Posterior cingulate gyrus (tissue), 11 donors: ENCODE data around the gene FADS2.

Experiments used
- DNase-seq, 10 donors: peaks; one replicate each; pipeline versions ENCODE4 v3.0.0 to v3.0.0-alpha.2; 2020 to 2021; ENCODE audit warnings: mixed read lengths in 3 of 10
- intact Hi-C: fragments of 100-400 bp; cut with DNase I; formaldehyde crosslinking; loops from one replicate; pipeline ENCODE4 v1.15.1; 2023

FADS2 gene

DNA sequence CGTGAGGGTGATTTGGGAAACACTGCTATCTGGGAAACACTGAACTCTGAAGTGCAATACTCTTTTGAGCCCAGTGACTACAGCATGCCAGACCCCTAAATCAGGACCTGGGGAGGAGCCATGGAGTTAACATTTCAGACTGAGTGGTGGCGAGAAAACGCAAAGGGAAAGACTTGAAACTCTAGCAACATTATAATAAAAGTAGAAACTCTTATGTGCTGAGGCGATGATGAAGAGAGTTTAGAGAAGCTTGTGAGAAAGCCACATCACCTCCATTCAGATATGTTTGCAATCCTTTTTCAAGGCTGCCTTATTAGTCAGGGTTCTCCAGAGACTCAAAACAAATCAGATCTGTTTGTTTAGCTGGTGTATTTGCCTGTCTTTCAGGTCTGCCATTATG is 33.5 kb upstream of the FADS2 start:
- intact Hi-C loops, result loop anchor here (2.0 kb wide), 1 partner anchor 314 kb away; no protein-coding TSS in a partner anchor
- no peak for DNase-seq

DNA sequence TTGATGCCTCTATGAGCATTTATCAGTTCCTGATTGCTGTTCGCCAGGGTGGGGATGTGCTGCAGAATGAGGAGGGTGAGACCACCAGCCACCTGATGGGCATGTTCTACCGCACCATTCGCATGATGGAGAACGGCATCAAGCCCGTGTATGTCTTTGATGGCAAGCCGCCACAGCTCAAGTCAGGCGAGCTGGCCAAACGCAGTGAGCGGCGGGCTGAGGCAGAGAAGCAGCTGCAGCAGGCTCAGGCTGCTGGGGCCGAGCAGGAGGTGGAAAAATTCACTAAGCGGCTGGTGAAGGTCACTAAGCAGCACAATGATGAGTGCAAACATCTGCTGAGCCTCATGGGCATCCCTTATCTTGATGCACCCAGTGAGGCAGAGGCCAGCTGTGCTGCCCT is 32.6 kb upstream of the FADS2 start:
- intact Hi-C loops, result loop anchor here (2.0 kb wide), 1 partner anchor 313 kb away; no protein-coding TSS in a partner anchor

DNA sequence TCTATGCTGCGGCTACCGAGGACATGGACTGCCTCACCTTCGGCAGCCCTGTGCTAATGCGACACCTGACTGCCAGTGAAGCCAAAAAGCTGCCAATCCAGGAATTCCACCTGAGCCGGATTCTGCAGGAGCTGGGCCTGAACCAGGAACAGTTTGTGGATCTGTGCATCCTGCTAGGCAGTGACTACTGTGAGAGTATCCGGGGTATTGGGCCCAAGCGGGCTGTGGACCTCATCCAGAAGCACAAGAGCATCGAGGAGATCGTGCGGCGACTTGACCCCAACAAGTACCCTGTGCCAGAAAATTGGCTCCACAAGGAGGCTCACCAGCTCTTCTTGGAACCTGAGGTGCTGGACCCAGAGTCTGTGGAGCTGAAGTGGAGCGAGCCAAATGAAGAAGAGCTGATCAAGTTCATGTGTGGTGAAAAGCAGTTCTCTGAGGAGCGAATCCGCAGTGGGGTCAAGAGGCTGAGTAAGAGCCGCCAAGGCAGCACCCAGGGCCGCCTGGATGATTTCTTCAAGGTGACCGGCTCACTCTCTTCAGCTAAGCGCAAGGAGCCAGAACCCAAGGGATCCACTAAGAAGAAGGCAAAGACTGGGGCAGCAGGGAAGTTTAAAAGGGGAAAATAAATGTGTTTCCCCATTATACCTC is 32.1 kb upstream of the FADS2 start:
- intact Hi-C loops, result loop anchor here (2.0 kb wide), 3 partner anchors 151 to 313 kb away; no protein-coding TSS in a partner anchor
- DNase-seq, result no peak

More for the DNA sequence above, 32.6 kb upstream of the FADS2 start:
- DNase-seq, result no peak

DNA sequence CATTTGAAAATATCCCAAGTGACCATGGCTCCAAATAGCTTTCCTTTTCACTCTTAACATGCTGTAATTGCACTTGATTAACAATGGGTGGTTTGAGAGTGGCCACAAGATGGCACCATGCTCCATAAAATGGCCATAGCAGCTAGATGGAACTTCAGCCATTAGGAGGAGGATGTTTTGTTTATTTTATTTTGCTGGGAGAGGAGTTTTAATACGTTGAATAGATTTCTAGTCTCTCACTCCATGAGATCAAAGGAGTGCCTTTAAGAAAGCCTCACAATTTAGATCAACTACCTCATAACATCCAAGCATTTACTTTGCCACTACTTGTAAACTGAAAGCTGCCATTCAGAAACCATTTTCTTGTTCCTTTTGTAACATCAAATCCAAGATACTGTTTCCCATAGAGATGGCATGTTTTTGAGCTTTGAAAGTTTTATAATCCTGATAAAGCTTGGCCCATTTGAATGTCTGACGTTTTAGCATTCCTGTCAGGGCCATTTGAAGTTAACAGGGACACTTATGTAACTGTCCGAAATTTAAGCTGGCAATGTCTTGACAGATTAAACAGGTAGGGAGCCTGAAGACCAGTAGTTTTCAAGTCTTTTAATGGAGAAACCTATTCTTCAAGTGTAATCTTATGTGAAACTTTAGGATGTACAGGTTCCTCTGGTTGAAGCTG is 30.7 kb upstream of the FADS2 start:
- DNase-seq, result peak in 6 of 10 donors; percentile 80 to 94 (median 84)
- intact Hi-C loops, result loop anchor here (2.0 kb wide), 2 partner anchors 149 to 285 kb away; no protein-coding TSS in a partner anchor

DNA sequence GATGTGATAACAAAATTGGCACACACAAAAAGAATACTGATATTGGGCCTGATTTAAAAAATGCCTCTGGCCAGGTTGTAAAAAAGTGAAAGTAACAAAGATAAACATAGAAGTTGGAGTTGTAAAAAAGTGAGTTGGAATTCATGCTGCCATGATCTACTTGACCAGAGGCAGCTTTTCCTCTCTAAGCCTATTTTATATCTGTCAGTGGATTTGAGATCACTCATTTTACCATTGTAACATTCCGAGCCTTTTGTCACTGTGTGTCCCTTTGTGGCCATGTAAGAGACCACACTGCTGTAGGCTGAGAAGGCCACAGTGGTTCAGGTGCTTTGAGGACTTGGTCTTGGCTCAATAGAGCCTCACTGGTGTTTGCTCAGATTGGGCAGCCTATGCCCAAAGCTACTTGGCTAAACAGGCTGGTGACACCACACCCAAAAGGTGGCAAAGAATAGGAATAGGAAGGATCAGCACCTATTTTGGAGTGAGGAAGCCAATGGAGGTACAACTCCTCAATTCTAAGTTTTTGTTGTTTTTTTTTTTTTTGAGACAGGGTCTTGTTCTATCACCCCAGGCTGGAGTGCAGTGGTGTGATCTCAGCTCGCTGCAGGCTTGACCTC is 28.3 kb upstream of the FADS2 start:
- intact Hi-C loops, result loop anchor here (5.0 kb wide), 1 partner anchor 53 kb away; no protein-coding TSS in a partner anchor
- no peak for DNase-seq

DNA sequence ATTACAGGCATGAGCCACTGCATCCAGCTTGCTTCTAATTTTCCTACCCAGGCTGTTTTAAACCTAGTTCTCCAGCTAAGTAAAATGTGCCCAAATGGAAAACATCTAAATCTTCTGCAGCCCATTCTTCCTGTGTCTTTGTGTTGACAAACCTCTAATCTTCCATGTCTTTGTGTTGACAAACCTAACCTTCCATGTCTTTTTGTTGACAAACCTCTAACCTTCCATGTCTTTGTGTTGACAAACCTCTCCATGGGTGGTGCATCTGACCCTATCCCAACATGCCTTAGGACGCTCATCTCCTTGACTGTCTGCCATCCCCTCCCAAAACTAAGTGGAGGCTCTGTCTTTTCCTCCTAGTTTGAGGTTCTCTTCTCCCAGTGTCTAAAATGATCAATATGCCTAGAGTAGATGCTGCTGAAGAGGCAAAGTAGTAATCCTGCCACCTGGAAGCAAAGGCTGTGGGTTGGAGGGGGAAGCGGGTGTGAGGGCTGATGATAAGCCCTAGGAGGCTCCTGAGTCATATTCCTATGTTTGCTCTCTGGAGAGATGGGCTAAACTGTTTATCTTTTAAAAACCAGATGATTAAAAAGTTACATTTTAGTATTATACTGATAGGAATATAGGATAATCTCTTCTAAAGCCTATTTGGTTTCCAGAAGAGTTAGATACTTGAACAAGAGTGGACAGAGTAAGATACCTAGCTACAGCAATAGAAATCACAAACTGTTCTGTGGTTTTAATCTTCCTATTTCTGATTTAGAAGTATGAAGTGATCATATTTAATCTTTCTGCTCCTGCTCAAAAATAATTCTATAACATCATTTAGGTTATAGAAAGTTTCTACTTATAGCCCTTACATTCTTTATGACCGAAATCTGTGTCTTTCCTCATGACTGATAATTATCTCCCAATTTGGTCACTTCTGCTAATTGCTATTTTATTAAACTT is 27.5 kb upstream of the FADS2 start:
- no peak for DNase-seq
- intact Hi-C loops, result loop anchor here (5.0 kb wide), 1 partner anchor 52 kb away; no protein-coding TSS in a partner anchor

DNA sequence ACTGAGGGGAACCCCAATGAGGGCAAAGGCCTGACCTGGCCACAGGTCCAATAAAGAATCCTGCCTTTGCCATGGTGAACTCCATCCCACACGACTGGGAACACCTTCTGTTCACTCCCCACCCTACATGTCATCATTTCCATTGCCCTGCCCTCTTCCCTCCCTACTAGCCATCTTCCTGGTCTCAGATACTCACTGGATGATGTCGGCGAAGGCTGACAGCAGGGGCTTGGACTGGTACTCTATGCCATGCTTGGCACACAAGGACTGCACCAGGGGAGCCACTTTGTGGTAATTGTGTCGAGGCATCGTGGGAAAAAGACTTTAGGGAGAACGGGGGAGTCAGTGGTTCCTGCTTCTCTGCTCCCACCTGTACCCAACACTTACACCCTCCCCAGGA is 25.5 kb upstream of the FADS2 start:
- no peak for DNase-seq
- intact Hi-C loops, result loop anchor here (5.0 kb wide), 1 partner anchor 50 kb away; no protein-coding TSS in a partner anchor

DNA sequence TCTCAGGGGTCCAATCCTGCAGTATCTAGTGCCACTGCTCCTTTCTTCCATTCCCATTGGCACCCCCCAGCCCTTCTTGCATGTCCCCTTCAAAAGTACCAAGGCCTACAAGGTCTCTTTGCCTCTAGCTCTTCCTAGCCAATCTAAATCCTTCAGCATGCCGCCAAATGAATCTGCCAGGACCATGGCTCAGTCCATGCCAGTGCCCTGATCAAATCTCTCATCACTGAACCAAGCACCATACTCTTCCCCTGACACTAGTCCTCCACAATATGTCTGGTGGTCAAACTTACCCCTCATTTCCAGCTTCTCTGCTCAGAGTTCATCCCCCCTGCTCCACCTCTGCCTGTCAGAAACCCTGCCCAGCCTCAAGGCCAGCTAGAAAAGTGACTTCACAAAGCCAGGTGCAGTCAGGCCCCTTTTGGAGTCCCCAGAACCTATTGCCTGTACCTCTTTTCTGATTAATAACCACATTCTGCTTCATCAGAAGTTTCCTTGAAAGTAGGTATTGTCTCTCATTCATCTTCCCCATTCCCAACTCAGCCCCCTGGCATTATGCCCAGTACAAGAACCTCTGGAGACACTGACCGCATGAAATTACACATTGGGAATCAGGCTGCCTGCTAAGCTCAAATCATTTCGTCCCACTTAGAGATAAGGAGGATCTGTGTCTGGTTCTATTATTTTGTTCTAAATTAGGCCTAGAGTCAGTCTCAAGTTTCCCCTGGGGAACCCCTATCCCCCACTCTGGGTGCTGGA is 24.0 kb upstream of the FADS2 start:
- no peak for DNase-seq
- intact Hi-C loops, result loop anchor here (5.0 kb wide), 1 partner anchor 48 kb away; no protein-coding TSS in a partner anchor

DNA sequence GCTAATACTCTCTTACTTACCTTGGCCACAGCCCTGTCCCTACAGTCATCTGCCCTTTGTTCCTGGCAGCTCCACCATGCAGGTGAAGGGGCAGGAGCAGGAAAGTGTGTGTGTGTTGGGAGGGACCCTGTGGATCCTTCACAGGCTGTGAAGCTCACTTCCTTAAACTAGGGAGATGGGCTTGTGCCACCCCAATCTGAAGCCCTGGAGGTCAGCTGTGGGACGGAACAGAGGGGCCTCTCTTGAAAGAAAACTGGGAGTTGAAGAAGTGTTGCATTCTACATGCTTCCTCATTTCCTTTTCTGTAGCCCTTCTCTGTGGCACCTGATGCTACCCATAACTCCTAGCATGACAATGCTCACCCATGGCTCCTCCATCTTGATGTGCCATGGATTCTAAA is 23.0 kb upstream of the FADS2 start:
- intact Hi-C loops, result no loop called here
- no peak for DNase-seq

DNA sequence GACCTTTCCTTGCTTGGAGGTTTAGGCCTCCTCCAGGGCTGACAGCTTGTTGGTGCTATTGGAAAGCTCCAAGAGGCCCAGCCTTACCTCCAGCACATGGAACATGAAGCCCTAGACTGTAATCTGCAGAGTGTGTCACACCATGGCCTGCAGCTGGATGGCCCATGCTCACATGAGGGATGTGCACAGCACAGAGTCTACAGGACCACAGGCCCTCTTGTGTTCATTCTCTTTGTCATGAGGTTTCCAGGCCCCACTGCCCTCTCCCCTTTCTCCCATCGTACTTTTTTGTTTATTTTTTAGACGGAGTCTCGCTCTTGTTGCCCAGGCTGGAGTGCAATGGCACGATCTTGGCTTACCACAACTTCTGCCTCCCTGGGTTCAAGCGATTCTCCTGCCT is 21.3 kb upstream of the FADS2 start:
- DNase-seq, result no peak
- intact Hi-C loops, result no loop called here

DNA sequence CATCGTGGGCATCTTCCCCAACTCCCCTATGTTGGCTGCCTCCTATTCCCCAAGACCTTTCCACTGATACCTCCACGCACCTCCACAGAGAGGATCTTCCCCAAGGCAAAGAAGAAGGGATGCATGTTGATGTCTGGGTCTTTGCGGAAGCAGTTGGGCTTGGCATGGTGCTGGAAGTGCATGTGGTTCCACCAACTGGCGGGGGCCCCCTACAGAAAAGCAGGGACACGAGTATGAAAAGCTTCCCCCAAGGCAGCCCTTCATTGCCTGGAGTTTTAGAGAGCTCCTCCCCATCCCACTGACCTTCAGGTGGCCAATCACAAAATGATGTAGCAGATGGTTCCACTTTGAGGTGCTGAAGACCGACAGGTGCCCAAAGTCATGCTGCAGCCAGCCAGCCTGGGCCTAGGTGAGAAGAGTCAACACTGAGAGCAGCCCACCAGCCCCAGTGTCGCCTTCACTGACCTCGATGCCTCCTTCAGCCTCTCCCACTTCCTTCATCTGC is 17.4 kb upstream of the FADS2 start:
- DNase-seq, result peak in 1 of 10 donors; percentile 72
- intact Hi-C loops, result no loop called here

DNA sequence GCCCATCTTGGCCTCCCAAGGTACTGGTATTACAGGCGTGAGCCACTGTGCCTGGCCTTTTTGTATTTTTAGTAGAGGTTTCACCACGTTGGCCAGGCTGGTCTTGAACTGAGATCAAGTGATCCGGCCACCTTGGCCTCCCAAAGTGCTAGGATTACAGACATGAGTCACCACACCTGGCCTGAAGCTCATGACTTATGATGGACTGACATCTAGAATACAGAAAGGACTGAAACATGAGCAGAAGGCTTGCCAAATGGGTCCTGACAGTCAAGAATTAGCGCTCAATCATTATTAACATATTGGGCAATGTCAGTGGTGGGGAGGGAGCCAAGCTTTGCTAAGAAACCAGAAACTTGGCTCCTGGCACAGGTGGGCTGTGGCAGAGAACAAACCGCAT is 16.3 kb upstream of the FADS2 start:
- peak in 1 of 10 donors; percentile 22 for DNase-seq
- intact Hi-C loops, result no loop called here

DNA sequence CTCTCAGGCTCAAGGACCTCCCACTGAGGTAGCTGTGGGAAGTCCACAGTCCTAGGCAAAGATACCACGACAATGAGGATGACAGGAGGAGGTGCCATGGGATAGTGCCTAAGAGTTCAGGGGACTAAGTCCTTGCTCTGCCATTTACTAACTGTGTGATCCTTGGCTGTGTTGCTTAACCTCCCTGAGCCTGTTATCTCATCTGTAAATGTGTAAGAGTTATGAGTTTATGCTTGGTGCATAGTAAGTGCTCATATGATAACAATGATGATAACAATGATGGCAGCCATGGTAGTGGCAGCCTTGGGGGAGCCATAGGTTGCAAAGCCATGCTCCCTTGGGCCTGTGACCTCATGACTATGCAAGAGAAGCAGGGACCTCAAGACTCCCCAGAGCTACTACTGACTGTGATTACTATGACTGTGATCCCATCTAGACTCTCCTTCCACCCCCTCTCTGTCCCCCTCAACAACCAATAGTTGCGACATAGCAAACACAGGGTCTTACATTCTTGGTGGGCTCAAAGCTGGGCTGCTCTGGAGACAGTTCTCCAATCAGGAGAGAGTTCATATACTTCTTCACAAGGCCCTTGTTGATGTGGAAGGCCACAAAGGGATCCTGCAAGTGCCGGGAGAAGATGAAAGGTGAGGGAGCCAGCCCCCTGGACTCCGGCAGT is 15.2 kb upstream of the FADS2 start:
- DNase-seq, result peak in 1 of 10 donors; percentile 42
- intact Hi-C loops, result no loop called here

DNA sequence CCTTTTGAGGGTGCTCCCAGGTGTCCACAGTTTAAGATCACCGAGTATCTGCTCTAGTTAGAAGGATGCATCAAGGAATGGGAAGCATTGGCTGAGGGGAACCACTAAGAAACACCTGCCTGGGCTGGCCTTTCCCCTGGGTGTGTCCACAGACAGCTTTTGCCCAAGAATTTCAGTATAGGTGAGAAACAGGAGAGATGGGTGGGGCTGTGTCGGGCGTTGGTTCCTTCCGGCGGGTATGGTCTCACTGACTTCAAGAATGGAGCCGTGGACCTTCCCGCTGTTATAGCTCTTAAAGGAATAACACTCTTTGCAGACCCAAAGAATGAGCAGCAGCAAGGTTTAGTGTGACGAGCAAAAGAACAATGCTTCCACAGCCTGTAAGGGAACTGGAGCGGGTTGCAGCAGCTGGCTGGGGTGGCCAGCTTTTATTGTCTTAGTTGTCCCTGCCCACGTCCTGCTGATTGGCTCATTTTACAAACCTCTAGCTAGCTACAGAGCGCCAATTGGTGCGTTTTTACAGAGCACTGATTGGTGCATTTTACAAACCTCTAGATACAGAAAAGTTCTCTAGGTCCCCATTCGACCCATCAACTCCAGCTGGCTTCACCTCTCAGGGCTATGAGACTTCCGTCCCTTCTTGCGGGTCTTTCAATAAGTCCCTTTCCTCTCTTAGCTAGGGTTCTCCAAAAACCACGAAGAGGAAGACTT is 13.7 kb upstream of the FADS2 start:
- intact Hi-C loops, result no loop called here
- DNase-seq, result peak in 8 of 10 donors; percentile 50 to 93 (median 62)

DNA sequence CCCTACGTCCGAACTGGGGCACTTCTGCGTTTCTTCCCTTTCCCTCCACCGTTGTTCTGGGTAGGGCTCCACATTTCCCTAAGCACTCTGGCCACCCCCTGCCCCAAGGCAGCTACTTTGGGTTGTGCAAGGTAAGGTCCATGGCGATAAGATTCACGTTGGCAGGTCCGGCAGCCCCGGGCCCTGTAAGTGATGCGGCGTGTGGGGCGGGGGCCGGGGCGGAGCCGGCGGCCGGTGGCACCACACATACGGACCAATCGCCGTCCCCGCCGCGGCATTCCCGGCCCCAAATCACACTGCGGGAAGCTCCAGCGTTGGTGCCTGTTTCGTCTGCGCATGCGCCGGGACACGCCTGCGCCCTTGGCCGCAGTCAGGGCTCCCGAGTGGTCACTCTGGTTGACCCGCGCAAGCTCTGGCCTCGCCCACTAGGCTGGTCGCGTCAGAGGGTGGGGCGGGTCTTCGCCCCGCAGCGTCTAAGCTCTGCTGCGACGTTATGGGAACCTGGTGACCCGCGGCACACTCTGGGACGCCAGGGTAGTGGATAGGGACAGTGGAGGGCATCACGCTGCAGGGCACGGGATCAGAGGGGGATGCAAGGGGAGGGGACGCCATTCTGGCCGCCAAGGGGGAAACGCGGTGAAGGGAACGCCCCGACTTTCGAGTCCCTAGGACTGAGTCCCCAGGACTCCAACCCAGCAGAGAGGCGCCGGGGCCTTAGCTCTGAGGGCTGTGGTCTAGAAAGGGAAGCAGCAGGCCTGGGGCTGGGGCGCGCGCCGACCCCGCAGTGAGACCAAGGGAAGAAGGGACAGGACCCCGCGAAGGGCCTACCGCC is 12.9 kb upstream of the FADS2 start:
- DNase-seq, result peak; percentile 93 to 99 (median 96)
- intact Hi-C loops, result loop anchor here (5.0 kb wide), 1 partner anchor 77 kb away; the partner anchor contains the start of gene FADS3

DNA sequence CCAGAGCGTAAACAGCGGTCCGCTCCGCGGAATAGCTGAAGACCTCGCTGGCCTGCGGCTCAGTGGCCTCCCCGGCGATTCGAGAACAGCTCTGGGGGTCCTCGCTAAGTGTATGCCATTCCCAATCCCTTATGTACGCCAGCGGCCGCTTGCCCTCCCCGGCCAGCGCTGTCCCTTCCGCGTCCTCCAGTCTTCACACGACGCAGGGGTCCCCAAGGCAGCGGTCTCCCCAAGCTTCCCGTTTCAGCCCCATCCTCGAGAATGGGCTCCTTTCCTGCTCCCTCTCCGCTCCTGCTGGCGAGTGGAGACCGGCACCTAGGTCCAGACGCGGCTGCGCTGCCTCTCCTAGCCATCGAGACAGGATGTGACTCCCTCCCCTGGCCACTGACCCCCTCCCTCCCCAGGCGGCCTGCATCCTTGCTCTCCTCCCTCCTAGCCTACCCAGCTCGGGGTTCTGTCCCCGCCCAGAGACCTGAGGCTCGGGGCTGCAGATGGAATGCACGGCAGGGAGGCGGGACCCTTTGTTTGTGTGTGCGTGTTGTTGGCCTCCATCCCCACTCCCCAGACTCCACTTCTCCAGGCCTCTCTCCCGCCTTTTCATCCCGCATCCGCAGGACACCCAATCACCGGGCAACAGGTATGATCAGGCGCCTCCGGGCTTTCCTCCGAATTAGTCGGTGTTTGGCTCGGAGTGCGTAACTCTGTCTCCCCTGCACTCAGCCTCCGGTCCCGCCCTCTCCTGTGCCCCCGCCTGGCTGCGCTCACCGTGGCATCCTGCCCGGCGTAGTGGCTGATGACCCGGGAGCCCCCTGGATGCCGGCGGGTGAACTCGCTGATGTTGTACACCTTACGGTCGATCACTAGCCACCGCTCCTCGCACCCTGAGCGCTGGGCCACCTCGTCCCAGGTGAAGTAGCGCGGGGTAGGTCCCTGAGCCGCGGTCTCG is 12.0 kb upstream of the FADS2 start:
- DNase-seq, result peak; percentile 50 to 93 (median 58)
- intact Hi-C loops, result loop anchor here (5.0 kb wide), 1 partner anchor 76 kb away; the partner anchor contains the start of gene FADS3
